Ishikawa (cell line): ENCODE results near the gene HMGN3.

Source experiments
- CEBPB ChIP-seq: IDR thresholded peaks from 2 replicates; pipeline ENCODE4 v1.6.1; 2012
- CREB1 ChIP-seq: IDR thresholded peaks from 2 replicates; pipeline ENCODE4 v1.6.1; 2012; ENCODE audit warnings: low read depth
- EGR1 ChIP-seq: IDR thresholded peaks from 2 replicates; pipeline ENCODE4 v1.6.1; 2012
- EP300 ChIP-seq: IDR thresholded peaks from 2 replicates; pipeline ENCODE4 v1.6.1; 2012; ENCODE audit warnings: borderline replicate concordance
- FOXM1 ChIP-seq: IDR thresholded peaks from 2 replicates; pipeline ENCODE4 v1.6.1; 2012; ENCODE audit warnings: low read depth, borderline replicate concordance
- MAX ChIP-seq: IDR thresholded peaks from 2 replicates; pipeline ENCODE4 v1.6.1; 2012
- NFIC ChIP-seq: IDR thresholded peaks from 2 replicates; pipeline ENCODE4 v1.6.1; 2012
- RAD21 ChIP-seq: IDR thresholded peaks from 2 replicates; pipeline ENCODE4 v1.6.1; 2012; ENCODE audit warnings: low read depth
- REST ChIP-seq: IDR thresholded peaks from 2 replicates; pipeline ENCODE4 v1.6.1; 2012; ENCODE audit warnings: low read depth, mild to moderate bottlenecking
- TAF1 ChIP-seq: IDR thresholded peaks from 2 replicates; pipeline ENCODE4 v1.6.1; 2012; ENCODE audit warnings: low read depth, mild to moderate bottlenecking
- TCF12 ChIP-seq: IDR thresholded peaks from 2 replicates; pipeline ENCODE4 v1.6.1; 2012; ENCODE audit warnings: low read depth
- TEAD4 ChIP-seq: IDR thresholded peaks from 2 replicates; pipeline ENCODE4 v1.6.1; 2012
- USF1 ChIP-seq: IDR thresholded peaks from 2 replicates; pipeline ENCODE4 v1.6.1; 2012
- YY1 ChIP-seq: IDR thresholded peaks from 2 replicates; pipeline ENCODE4 v1.6.1; 2012; ENCODE audit warnings: low read depth
- ZBTB7A ChIP-seq: IDR thresholded peaks from 2 replicates; pipeline ENCODE4 v1.6.1; 2012; ENCODE audit warnings: low read depth

HMGN3 gene

GRCh38 chr6:79239536-79240168, 5.2 kb upstream of the HMGN3 start:
- TF ChIP-seq RAD21: no peak
- TF ChIP-seq FOXM1: no peak
- TF ChIP-seq EP300: no peak
- no peak for TF ChIP-seq YY1
- no peak for TF ChIP-seq TAF1
- no peak for TF ChIP-seq TEAD4
- TF ChIP-seq EGR1: no peak
- no peak for TF ChIP-seq USF1
- no peak for TF ChIP-seq ZBTB7A
- no peak for TF ChIP-seq TCF12
- TF ChIP-seq CREB1: no peak
- TF ChIP-seq NFIC: no peak
- no peak for TF ChIP-seq CEBPB
- TF ChIP-seq REST: no peak
- TF ChIP-seq MAX: no peak

GRCh38 chr6:79238919-79239318, 4.4 kb upstream of the HMGN3 start:
- TF ChIP-seq EGR1 (no peak), MAX (no peak), USF1 (no peak), ZBTB7A (no peak)

- no peak for TF ChIP-seq RAD21
- TF ChIP-seq ZBTB7A: no peak
- no peak for TF ChIP-seq NFIC
- no peak for TF ChIP-seq TCF12
- TF ChIP-seq REST: no peak
- TF ChIP-seq USF1: no peak
- no peak for TF ChIP-seq YY1
- TF ChIP-seq FOXM1: no peak
- no peak for TF ChIP-seq MAX
- TF ChIP-seq CREB1: no peak
- TF ChIP-seq TEAD4: no peak
- TF ChIP-seq EP300: no peak
- no peak for TF ChIP-seq CEBPB
- no peak for TF ChIP-seq TAF1
- TF ChIP-seq EGR1: no peak
Observed at GRCh38 chr6:79236711-79237110, 2.2 kb upstream of the HMGN3 start.

GRCh38 chr6:79233611-79234149, 802 bp downstream of the HMGN3 start:
- peak; percentile 53; the same call in 1 of the 2 replicates for TF ChIP-seq ZBTB7A
- TF ChIP-seq FOXM1: no peak
- no peak; the same call in 1 of the 2 replicates for TF ChIP-seq USF1
- no peak; the same call in 1 of the 2 replicates for TF ChIP-seq EP300
- TF ChIP-seq CEBPB: no peak
- TF ChIP-seq TEAD4: no peak; the same call in 1 of the 2 replicates
- peak; percentile 42 for TF ChIP-seq TAF1
- no peak for TF ChIP-seq CREB1
- no peak for TF ChIP-seq REST
- TF ChIP-seq EGR1: no peak
- TF ChIP-seq NFIC: no peak
- TF ChIP-seq MAX: peak; percentile 50
- TF ChIP-seq TCF12: no peak
- TF ChIP-seq RAD21: no peak
- TF ChIP-seq YY1: peak; percentile 73
